ENCODE data around the gene HNF4A. TPM values are rescaled to one million over a fixed set of nuclear protein-coding genes. Genes with fewer than 3 reads are reported as not detected.

The HNF4A gene
- total RNA-seq, 2 donors from 2014 or later: not detected

- no peaks in the 10 kb centered on the region for H3K9me3 ChIP-seq
- no peaks in the 10 kb centered on the region for H3K4me1 ChIP-seq
- TF ChIP-seq CTCF (IDR thresholded peaks at IDR 0.05): no peak
- H3K4me3 ChIP-seq: no peak overlapping the region
- H3K36me3 ChIP-seq: peaks cover 39% of the 10 kb centered on the region
- H3K27me3 ChIP-seq: no peaks in the 10 kb centered on the region
- no peak overlapping the region for H3K27ac ChIP-seq
- no peak for DNase-seq (ENCODE audit: low spot score)
These were observed 126.4 kb downstream of the HNF4A start for GRCh38 chr20:44481719-44482416.

GRCh38 chr20:44483112-44483511 lies 127.6 kb downstream of the HNF4A start:
- H3K27ac ChIP-seq: no peak overlapping the region
- H3K4me3 ChIP-seq: no peak overlapping the region
- no peaks in the 10 kb centered on the region for H3K9me3 ChIP-seq
- no peak for TF ChIP-seq CTCF (IDR thresholded peaks at IDR 0.05)
- no peak for DNase-seq (ENCODE audit: low spot score)
- H3K27me3 ChIP-seq: no peaks in the 10 kb centered on the region
- H3K36me3 ChIP-seq: peaks cover 46% of the 10 kb centered on the region
- H3K4me1 ChIP-seq: no peaks in the 10 kb centered on the region

Small RNA genes within 50 kb of the gene (microRNA-seq; reads per million reads assigned to microRNA genes)
- 0 reads per million in 2 donors for gene MIR3646 (ENCODE audit: borderline number of aligned reads in 2 of 2, borderline replicate concordance in 1 of 2)

Other genes with a start within 250 kb of the HNF4A start
- gene JPH2, start 168.5 kb upstream of the HNF4A start, total RNA-seq: 100 to 1,000 TPM; 131 to 168 TPM
- gene OSER1, start 144.9 kb upstream of the HNF4A start, total RNA-seq: 10 to 100 TPM; 30.8 to 31.1 TPM
- gene GDAP1L1, start 108.4 kb upstream of the HNF4A start, total RNA-seq: 1 to 10 TPM in 1 of 2 donors, not detected in 1; 1.2 TPM
- gene FITM2, start 44.5 kb upstream of the HNF4A start, total RNA-seq: 100 to 1,000 TPM in 1 of 2 donors, 10 to 100 TPM in 1; 87.1 to 143 TPM
- not detected for gene R3HDML, start 18.7 kb upstream of the HNF4A start, total RNA-seq
- gene TTPAL, start 120.2 kb downstream of the HNF4A start, total RNA-seq: 1 to 10 TPM; 3.6 to 6.0 TPM
- 100 to 1,000 TPM in 1 of 2 donors, 10 to 100 TPM in 1; 85.7 to 112 TPM for gene SERINC3, start 166.4 kb downstream of the HNF4A start, total RNA-seq
- 100 to 1,000 TPM; 237 to 268 TPM for gene PKIG, start 226.9 kb downstream of the HNF4A start, total RNA-seq

All from right atrium auricular region (tissue), 2 donors.